Keratinocyte (primary cell): Measurements from ENCODE around the gene SYT15B. TPM values are rescaled to one million over a fixed set of nuclear protein-coding genes. Genes with fewer than 3 reads are reported as not detected.
"Not testable (repeated sequence)": the region's sequence is repeated elsewhere in the genome, so short reads cannot be mapped to it uniquely, and the experiment has no call there.

ENCODE experiments used
- DNase-seq: peaks from one replicate; pipeline ENCODE4 v3.0.0-alpha.2; 2011; ENCODE audit warnings: low read depth, missing footprints, low spot score
- FAIRE-seq: peaks from 2 replicates; lab custom pipeline; 2011; peaks lifted over from hg19 to GRCh38; lab: Jason Lieb, UNC
- H2AFZ ChIP-seq: 2 replicates; pipeline ENCODE4 v1.6.0; 2012; ENCODE audit warnings: low read length, control low read depth, inconsistent platforms; ENCODE audit not compliant: control insufficient read depth
- H3K27ac ChIP-seq: 2 replicates; pipeline ENCODE4 v1.5.1; 2011; ENCODE audit warnings: low read length; ENCODE audit not compliant: control insufficient read depth, insufficient read depth
- H3K27me3 ChIP-seq: 3 replicates; pipeline ENCODE4 v1.6.0; 2011; ENCODE audit warnings: low read length; ENCODE audit not compliant: control insufficient read depth, insufficient read depth; ENCODE audit errors: extremely low read depth
- H3K36me3 ChIP-seq, 2 experiments: 2 replicates in 1 of 2; 3 replicates in 1 of 2; pipeline ENCODE4 v1.5.1; 2011; ENCODE audit warnings: low read length in 2 of 2, mild to moderate bottlenecking in 1 of 2; ENCODE audit not compliant: control insufficient read depth in 2 of 2, insufficient read depth in 2 of 2; ENCODE audit errors: extremely low read depth in 1 of 2
- H3K4me1 ChIP-seq: 3 replicates; pipeline ENCODE4 v1.5.1; 2011; ENCODE audit warnings: low read length; ENCODE audit not compliant: control insufficient read depth, insufficient read depth; ENCODE audit errors: extremely low read depth
- H3K4me2 ChIP-seq: 3 replicates; pipeline ENCODE4 v1.6.0; 2011; ENCODE audit warnings: low read depth, low read length; ENCODE audit not compliant: control insufficient read depth, insufficient read depth; ENCODE audit errors: extremely low read depth
- H3K4me3 ChIP-seq, 3 experiments: fragments of 200-600 bp in 1 of 3; sonication (generic) in 1 of 3; 2 replicates in 2 of 3; 3 replicates in 1 of 3; pipeline ENCODE4 v1.5.1; 2011 to 2016; ENCODE audit warnings: low read length in 3 of 3, mild to moderate bottlenecking in 3 of 3, control low read depth in 2 of 3, inconsistent platforms in 1 of 3, low read depth in 1 of 3, mixed read lengths in 1 of 3, mixed run types in 1 of 3, moderate library complexity in 1 of 3; ENCODE audit not compliant: control insufficient read depth in 2 of 3, insufficient read depth in 2 of 3; ENCODE audit errors: extremely low read depth in 1 of 3
- H3K79me2 ChIP-seq: 2 replicates; pipeline ENCODE4 v1.6.0; 2012; ENCODE audit warnings: low read length; ENCODE audit not compliant: control insufficient read depth, insufficient read depth
- H3K9ac ChIP-seq: 3 replicates; pipeline ENCODE4 v1.6.0; 2011; ENCODE audit warnings: low read length; ENCODE audit not compliant: control insufficient read depth, insufficient read depth; ENCODE audit errors: extremely low read depth
- H3K9me1 ChIP-seq: 3 replicates; pipeline ENCODE4 v1.6.0; 2011; ENCODE audit warnings: low read length; ENCODE audit not compliant: control insufficient read depth, insufficient read depth; ENCODE audit errors: extremely low read depth
- H3K9me3 ChIP-seq: 2 replicates; pipeline ENCODE4 v1.5.1; 2012; ENCODE audit warnings: low read depth, low read length; ENCODE audit not compliant: control insufficient read depth
- H4K20me1 ChIP-seq: 3 replicates; pipeline ENCODE4 v1.6.0; 2011; ENCODE audit warnings: low read length; ENCODE audit not compliant: control insufficient read depth, insufficient read depth; ENCODE audit errors: extremely low read depth
- dilution Hi-C: fragments of 300-500 bp; cut with MboI; formaldehyde crosslinking; loops from one replicate; pipeline ENCODE4 v1.7.0; 2020; ENCODE audit warnings: low sequenced_read_pairs; ENCODE audit not compliant: extremely low pct_ligation_motif_present
- polyA plus RNA-seq, 5 experiments: library from polyadenylated mRNA; depleted of rRNA in 3 of 5; stranded (reverse) in 3 of 5; stranded (forward) in 1 of 5; unstranded in 1 of 5; fragments of >200 nt; gene quantifications; 1 replicate in 1 of 5; 2 replicates in 3 of 5; 3 replicates in 1 of 5; pipeline versions ENCODE4 v1.2.1 to v1.2.3, GENCODE V29; 2011 to 2012; ENCODE audit warnings: missing spikeins in 2 of 5, low read depth in 1 of 5, low replicate concordance in 1 of 5

The SYT15B gene
- polyA plus RNA-seq, 1 donor (not counting 4 experiments of a cell fraction or from before 2014, with no cell fraction given), result not detected

GRCh38 chr10:47740868-47741267, 22.5 kb downstream of the SYT15B start:
- H3K36me3 ChIP-seq, H3K9ac ChIP-seq, H3K4me1 ChIP-seq, DNase-seq, FAIRE-seq, H4K20me1 ChIP-seq, H3K4me2 ChIP-seq, H3K27me3 ChIP-seq, H3K79me2 ChIP-seq, H3K9me1 ChIP-seq, H3K9me3 ChIP-seq, H3K4me3 ChIP-seq, dilution Hi-C loops, H2AFZ ChIP-seq, H3K27ac ChIP-seq: not testable (repeated sequence)

DNA sequence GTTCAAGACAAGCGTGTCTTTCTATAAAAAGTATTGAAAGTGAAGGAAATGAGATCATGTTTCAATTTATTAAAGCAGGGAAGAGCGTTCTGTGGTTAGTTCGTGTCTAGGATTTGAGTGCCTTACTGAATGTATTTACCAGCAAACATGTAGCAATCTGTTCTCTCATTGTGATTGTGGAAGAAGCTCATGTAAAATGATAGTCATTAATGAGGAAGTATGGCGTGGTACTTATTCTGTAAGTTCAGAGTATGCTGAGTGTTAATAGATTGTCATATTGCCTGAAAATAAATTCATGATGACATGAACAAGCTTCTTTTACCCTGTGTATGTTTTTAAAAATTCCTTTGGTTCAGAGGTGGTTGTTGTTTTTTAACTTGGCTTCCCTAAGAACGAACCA, 32.5 kb downstream of the SYT15B start:
- H3K9me3 ChIP-seq, dilution Hi-C loops, H3K27me3 ChIP-seq, H3K9me1 ChIP-seq, H3K9ac ChIP-seq, FAIRE-seq, H3K79me2 ChIP-seq, DNase-seq, H3K36me3 ChIP-seq, H3K4me1 ChIP-seq, H3K4me2 ChIP-seq, H3K27ac ChIP-seq, H2AFZ ChIP-seq, H3K4me3 ChIP-seq, H4K20me1 ChIP-seq: not testable (repeated sequence)

DNA sequence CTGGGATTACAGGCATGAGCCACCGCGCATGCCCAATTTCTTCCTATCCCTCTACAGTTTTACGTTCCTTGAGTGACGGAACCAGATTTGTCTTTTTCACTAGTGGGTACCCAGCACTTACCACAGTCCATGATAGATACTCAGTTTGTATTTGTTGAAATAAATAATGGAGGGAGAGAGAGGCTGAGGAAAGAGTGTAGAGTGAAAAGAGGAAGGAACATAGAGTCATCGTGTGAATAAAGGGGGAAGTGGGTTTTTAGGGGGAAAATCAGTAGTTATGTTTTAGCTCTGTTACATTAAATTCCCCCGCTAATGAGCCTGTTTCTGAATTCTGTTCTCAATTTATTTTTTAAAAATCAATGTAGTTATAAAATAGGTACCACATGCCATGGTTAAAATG, 37.7 kb downstream of the SYT15B start:
- H3K27ac ChIP-seq, dilution Hi-C loops, H3K79me2 ChIP-seq, H3K36me3 ChIP-seq, H3K4me2 ChIP-seq, H3K9me1 ChIP-seq, H2AFZ ChIP-seq, H3K9ac ChIP-seq, H3K9me3 ChIP-seq, H3K27me3 ChIP-seq, H4K20me1 ChIP-seq, H3K4me1 ChIP-seq, FAIRE-seq, DNase-seq, H3K4me3 ChIP-seq: not testable (repeated sequence)

- H3K9me1 ChIP-seq, H3K79me2 ChIP-seq, FAIRE-seq, H4K20me1 ChIP-seq, H2AFZ ChIP-seq, H3K27me3 ChIP-seq, H3K4me1 ChIP-seq, H3K27ac ChIP-seq, DNase-seq, H3K36me3 ChIP-seq, H3K9me3 ChIP-seq, H3K4me3 ChIP-seq, dilution Hi-C loops, H3K4me2 ChIP-seq, H3K9ac ChIP-seq: not testable (repeated sequence)
Observed at GRCh38 chr10:47725047-47725446, 38.3 kb downstream of the SYT15B start.

DNA sequence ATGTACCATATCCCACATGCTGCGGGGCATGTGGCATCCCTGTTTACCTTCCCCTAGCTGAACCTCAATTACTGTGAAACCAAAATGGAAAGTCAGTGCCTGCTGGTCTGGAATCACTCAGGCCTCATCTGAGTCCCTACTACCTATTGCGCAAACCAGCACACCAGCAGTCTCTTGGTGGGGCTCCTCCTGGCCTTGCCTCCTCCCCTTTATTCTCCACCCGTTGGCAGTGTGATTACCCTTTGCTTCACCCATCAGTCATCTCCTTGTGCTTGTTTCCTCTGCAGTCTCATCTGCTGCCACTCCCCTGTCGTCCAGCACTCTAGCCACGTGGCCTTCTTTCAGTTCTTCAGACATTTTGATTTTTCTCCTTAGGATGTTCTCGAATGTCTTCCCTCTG, 39.3 kb downstream of the SYT15B start:
- FAIRE-seq, result not testable (repeated sequence)

More for the DNA sequence above, 39.3 kb downstream of the SYT15B start:
- H4K20me1 ChIP-seq, dilution Hi-C loops, H3K9me1 ChIP-seq, H3K4me2 ChIP-seq, H3K4me3 ChIP-seq, H3K9me3 ChIP-seq, H3K27me3 ChIP-seq, H3K4me1 ChIP-seq, H3K9ac ChIP-seq, H3K27ac ChIP-seq, H3K36me3 ChIP-seq, H2AFZ ChIP-seq, DNase-seq, H3K79me2 ChIP-seq: not testable (repeated sequence)
